Activated T-helper 1 cell treated with anti-CD3 and anti-CD28 coated beads, Interleukin-12 subunit alpha, Interleukin-12 subunit beta, Interleukin-2, Interleukin-4 antibody, amounts not matched to agents 30 ng/mL and 10 ng/mL and 1 ng/mL, durations not matched to agents 14 hours and 24 hours and 36 hours (primary cell): ENCODE data around the gene ZNF430. TPM values are rescaled to one million over a fixed set of nuclear protein-coding genes. Genes with fewer than 3 reads are reported as not detected.
"Not testable (repeated sequence)": the region's sequence is repeated elsewhere in the genome, so short reads cannot be mapped to it uniquely, and the experiment has no call there.

Source experiments
- DNase-seq: peaks from one replicate; pipeline ENCODE4 v3.0.0; 2021; ENCODE audit warnings: low spot score
- H3K27ac Mint-ChIP-seq: one replicate; pipeline ENCODE4 v1.8.0; 2021; ENCODE audit warnings: mild to moderate bottlenecking, mixed read lengths
- H3K27me3 Mint-ChIP-seq: one replicate; pipeline ENCODE4 v1.8.0; 2022; ENCODE audit warnings: mild to moderate bottlenecking, moderate library complexity, mixed read lengths; ENCODE audit not compliant: insufficient read depth
- H3K36me3 Mint-ChIP-seq: one replicate; pipeline ENCODE4 v1.8.0; 2021; ENCODE audit warnings: low read depth, mixed read lengths
- H3K4me1 Mint-ChIP-seq: one replicate; pipeline ENCODE4 v1.8.0; 2021; ENCODE audit warnings: low read depth, mixed read lengths
- H3K4me3 Mint-ChIP-seq: one replicate; pipeline ENCODE4 v1.8.0; 2021; ENCODE audit warnings: mild to moderate bottlenecking, moderate library complexity, mixed read lengths
- H3K9me3 Mint-ChIP-seq: one replicate; pipeline ENCODE4 v1.8.0; 2021; ENCODE audit warnings: mixed read lengths
- intact Hi-C: fragments of 100-400 bp; cut with micrococcal nuclease; formaldehyde crosslinking; loops from one replicate; pipeline ENCODE4 v1.15.1; 2024
- total RNA-seq: library from RNA; stranded (reverse); gene quantifications from 2 replicates; pipeline ENCODE4 v1.2.3, GENCODE V29; 2022

The ZNF430 gene
- 20.3 and 21.5 TPM in 2 replicates for total RNA-seq

GRCh38 chr19:21020298-21021227 lies at the start of gene ZNF430:
ZNF430 (plus strand) TSS chr19:21020657; CDS start chr19:21020801, 144 bp downstream.
- Mint-ChIP-seq H3K36me3 (peaks cover 35% of the 10 kb centered on the region), H3K4me1 (peaks cover 26% of the 10 kb centered on the region), H3K4me3 (peak within 1 kb of the TSS; percentile 99), H3K27ac (peak within 1 kb of the TSS; percentile 98), H3K9me3 (no peaks in the 10 kb centered on the region), H3K27me3 (peaks cover 2% of the 10 kb centered on the region)
- peak; percentile 93 for DNase-seq
- intact Hi-C loops: loop anchor here (1.0 to 10.0 kb wide), 9 partner anchors 21 to 1353 kb away; partner anchors contain the start of genes ZNF101, ZNF429, ZNF43 and ZNF66

- H3K4me1 Mint-ChIP-seq, H3K4me3 Mint-ChIP-seq, H3K27ac Mint-ChIP-seq, H3K27me3 Mint-ChIP-seq, H3K36me3 Mint-ChIP-seq, intact Hi-C loops, DNase-seq: not testable (repeated sequence)
- peaks cover 52% of the 10 kb centered on the region for H3K9me3 Mint-ChIP-seq
Observed at GRCh38 chr19:20992788-20993187, 27.7 kb upstream of the ZNF430 start.

GRCh38 chr19:20999731-21000352 lies 20.6 kb upstream of the ZNF430 start:
- peaks cover 2% of the 10 kb centered on the region for H3K36me3 Mint-ChIP-seq
- H3K4me1 Mint-ChIP-seq: peaks cover 8% of the 10 kb centered on the region
- H3K4me3 Mint-ChIP-seq: peak overlapping the region; percentile 89
- intact Hi-C loops: loop anchor here (1.0 to 2.0 kb wide), 7 partner anchors 20 to 435 kb away; partner anchors contain the start of genes ZNF430, ZNF66, ZNF737 and ZNF738
- H3K27me3 Mint-ChIP-seq: no peaks in the 10 kb centered on the region
- peak overlapping the region; percentile 76 for H3K27ac Mint-ChIP-seq
- H3K9me3 Mint-ChIP-seq: peaks cover 27% of the 10 kb centered on the region
- peak; percentile 80 for DNase-seq

- Mint-ChIP-seq H3K4me1 (peaks cover 26% of the 10 kb centered on the region), H3K36me3 (peaks cover 41% of the 10 kb centered on the region), H3K4me3 (peak overlapping the region; percentile 99), H3K27ac (peak overlapping the region; percentile 98)
- not testable (repeated sequence) for H3K27me3 Mint-ChIP-seq, DNase-seq, H3K9me3 Mint-ChIP-seq
- intact Hi-C loops: loop anchor here (5.0 to 10.0 kb wide), 2 partner anchors 814 to 1354 kb away; partner anchors contain the start of genes ZNF101 and ZNF43
Observed at GRCh38 chr19:21021238-21021637, 781 bp downstream of the ZNF430 start.

GRCh38 chr19:21022996-21023395 lies 2.5 kb downstream of the ZNF430 start:
- DNase-seq: no peak
- peak overlapping the region; percentile 69 for H3K27ac Mint-ChIP-seq

GRCh38 chr19:21023901-21024300 lies 3.4 kb downstream of the ZNF430 start:
- Mint-ChIP-seq H3K27me3 (no peaks in the 10 kb centered on the region), H3K9me3 (peaks cover 14% of the 10 kb centered on the region), H3K27ac (peak overlapping the region; percentile 56), H3K36me3 (peaks cover 67% of the 10 kb centered on the region), H3K4me3 (peak overlapping the region; percentile 37), H3K4me1 (peaks cover 47% of the 10 kb centered on the region)
- intact Hi-C loops: loop anchor here (5.0 to 10.0 kb wide), 2 partner anchors 811 to 1357 kb away; partner anchors contain the start of genes ZNF101 and ZNF43
- no peak for DNase-seq

More at GRCh38 chr19:21022996-21023395, 2.5 kb downstream of the ZNF430 start:
- intact Hi-C loops: loop anchor here (5.0 to 10.0 kb wide), 2 partner anchors 812 to 1356 kb away; partner anchors contain the start of genes ZNF101 and ZNF43
- peaks cover 8% of the 10 kb centered on the region for H3K9me3 Mint-ChIP-seq
- H3K36me3 Mint-ChIP-seq: peaks cover 58% of the 10 kb centered on the region
- H3K4me1 Mint-ChIP-seq: peaks cover 38% of the 10 kb centered on the region
- H3K4me3 Mint-ChIP-seq: peak overlapping the region; percentile 99
- no peaks in the 10 kb centered on the region for H3K27me3 Mint-ChIP-seq

GRCh38 chr19:21028969-21029268 lies 8.5 kb downstream of the ZNF430 start:
- no peak for DNase-seq
- H3K4me1 Mint-ChIP-seq: peaks cover 35% of the 10 kb centered on the region
- peaks cover 22% of the 10 kb centered on the region for H3K9me3 Mint-ChIP-seq
- no peaks in the 10 kb centered on the region for H3K27me3 Mint-ChIP-seq
- intact Hi-C loops: loop anchor here (2.0 to 10.0 kb wide), 2 partner anchors 30 to 806 kb away; partner anchors contain the start of gene ZNF43
- H3K4me3 Mint-ChIP-seq: peak overlapping the region; percentile 11
- H3K36me3 Mint-ChIP-seq: peaks cover 78% of the 10 kb centered on the region
- H3K27ac Mint-ChIP-seq: no peak overlapping the region

GRCh38 chr19:21045028-21045427 lies 24.6 kb downstream of the ZNF430 start:
- H3K4me3 Mint-ChIP-seq: no peak overlapping the region

GRCh38 chr19:21046489-21046888 lies 26.0 kb downstream of the ZNF430 start:
- no peak for DNase-seq
- Mint-ChIP-seq H3K4me1 (peaks cover 8% of the 10 kb centered on the region), H3K27me3 (no peaks in the 10 kb centered on the region), H3K27ac (no peak overlapping the region), H3K9me3 (peaks cover 56% of the 10 kb centered on the region), H3K36me3 (peaks cover 60% of the 10 kb centered on the region), H3K4me3 (no peak overlapping the region)
- intact Hi-C loops: no loop called here

More at GRCh38 chr19:21045028-21045427, 24.6 kb downstream of the ZNF430 start:
- peaks cover 64% of the 10 kb centered on the region for H3K9me3 Mint-ChIP-seq
- no peak for DNase-seq
- no peak overlapping the region for H3K27ac Mint-ChIP-seq
- peaks cover 68% of the 10 kb centered on the region for H3K36me3 Mint-ChIP-seq
- H3K4me1 Mint-ChIP-seq: peaks cover 8% of the 10 kb centered on the region
- intact Hi-C loops: no loop called here
- no peaks in the 10 kb centered on the region for H3K27me3 Mint-ChIP-seq

GRCh38 chr19:21047716-21048115 lies 27.3 kb downstream of the ZNF430 start:
- Mint-ChIP-seq H3K9me3 (peaks cover 59% of the 10 kb centered on the region), H3K27me3 (no peaks in the 10 kb centered on the region), H3K4me1 (peaks cover 8% of the 10 kb centered on the region), H3K4me3 (no peak overlapping the region), H3K27ac (no peak overlapping the region), H3K36me3 (peaks cover 58% of the 10 kb centered on the region)
- DNase-seq: no peak
- intact Hi-C loops: no loop called here

- Mint-ChIP-seq H3K4me3 (no peak overlapping the region), H3K36me3 (peaks cover 50% of the 10 kb centered on the region), H3K27ac (no peak overlapping the region), H3K9me3 (peaks cover 48% of the 10 kb centered on the region), H3K27me3 (no peaks in the 10 kb centered on the region), H3K4me1 (no peaks in the 10 kb centered on the region)
- intact Hi-C loops: no loop called here
- DNase-seq: no peak
Observed at GRCh38 chr19:21052902-21053301, 32.4 kb downstream of the ZNF430 start.

- Mint-ChIP-seq H3K4me3 (no peak overlapping the region), H3K9me3 (peaks cover 17% of the 10 kb centered on the region), H3K27ac (no peak overlapping the region), H3K4me1 (no peaks in the 10 kb centered on the region), H3K27me3 (no peaks in the 10 kb centered on the region), H3K36me3 (peaks cover 29% of the 10 kb centered on the region)
- intact Hi-C loops: no loop called here
- DNase-seq: no peak
Observed at GRCh38 chr19:21065336-21065735, 44.9 kb downstream of the ZNF430 start.
